ENCODE results near the gene CNGA3. TPM values are rescaled to one million over a fixed set of nuclear protein-coding genes. Genes with fewer than 3 reads are reported as not detected.
A peak's percentile ranks its signal among the peaks of the same experiment; 100 is the strongest.

The CNGA3 gene
- total and polyA plus RNA-seq, 2 of the 4 experiments (the other 2 are of a cell fraction) = under 0.01 TPM; not detected in 1

DNA sequence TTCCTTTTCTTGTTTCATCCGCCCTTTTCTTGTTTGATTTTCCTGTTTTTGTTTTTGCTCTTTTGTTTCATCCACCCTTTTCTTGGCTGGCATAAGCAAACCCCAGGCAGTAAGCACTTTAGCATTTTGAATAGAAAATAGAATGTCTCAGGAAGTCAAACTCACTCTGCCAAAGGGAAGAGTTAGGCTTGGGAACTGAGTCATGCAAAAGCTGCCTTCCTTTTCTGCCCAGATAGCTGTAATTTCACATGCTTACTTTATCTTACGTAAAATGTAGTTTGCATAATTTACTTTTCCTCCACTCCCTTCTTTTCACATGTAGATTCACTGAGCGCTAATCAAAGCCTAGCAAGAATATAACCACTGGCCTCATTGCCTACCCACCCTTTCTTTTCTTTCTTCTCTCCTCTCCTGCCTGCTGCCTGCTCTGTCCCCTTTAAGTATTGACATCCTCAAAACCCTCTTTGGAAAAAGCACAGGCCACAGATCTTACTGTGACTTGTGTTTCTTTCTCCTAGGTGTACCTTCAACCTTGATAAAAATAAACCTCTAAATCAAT lies 48.4 kb downstream of the CNGA3 start:
- no peak overlapping the region for H2AK9ac ChIP-seq (replicated peaks; ENCODE audit: low read depth, low read length, poor library complexity)
- H3K9ac ChIP-seq (ENCODE audit: low read depth, low read length) = no peak overlapping the region
- no peak overlapping the region for H2BK20ac ChIP-seq (ENCODE audit: low read depth, low read length)
- no peaks in the 10 kb centered on the region for H3K4me1 ChIP-seq (ENCODE audit: control insufficient read depth, insufficient read depth, low read length)
- no peak overlapping the region for H3K4me2 ChIP-seq (ENCODE audit: low read depth, low read length)
- H3K18ac ChIP-seq (ENCODE audit: low read depth, low read length) = no peak overlapping the region
- H3K4me3 ChIP-seq (ENCODE audit: insufficient read depth, low read depth, low read length) = no peak overlapping the region
- H2AFZ ChIP-seq (replicated peaks; ENCODE audit: low read length, poor library complexity) = no peak overlapping the region
- H3K23ac ChIP-seq (ENCODE audit: low read depth, low read length) = no peak overlapping the region
- no peaks in the 10 kb centered on the region for H3K79me1 ChIP-seq (ENCODE audit: low read depth in 1 of 2, low read length in 2 of 2)
- H2AK5ac ChIP-seq (ENCODE audit: low read depth, low read length) = no peak overlapping the region
- 64% methylated on average over 1 of the region's 3 CpGs; no CpG with 5 or more reads in 1 of the 2 experiments for WGBS, 2 experiments (ENCODE audit: extremely low coverage in 2 of 2, insufficient read length in 1 of 2)
- ChIA-PET POLR2A (ENCODE audit: unreplicated experiment) (no interaction called here), CTCF (interaction anchor here (1.4 kb wide), 1 partner anchor 10 kb away, joined by 4 read pairs; no protein-coding TSS in a partner anchor)
- no peak overlapping the region for H3K4ac ChIP-seq (ENCODE audit: low read depth, low read length)
- H4K8ac ChIP-seq (ENCODE audit: low read depth in 2 of 2, low read length in 2 of 2) = no peak overlapping the region
- H3K9me3 ChIP-seq (ENCODE audit: control insufficient read depth, insufficient read depth, low read length) = no peaks in the 10 kb centered on the region
- dilution Hi-C loops (cut with HindIII; ENCODE audit: low sequenced_read_pairs, unreplicated experiment) (no loop called here), intact Hi-C loops (cut with micrococcal nuclease) (no loop called here), in situ Hi-C loops (cut with MboI; ENCODE audit: low sequenced_read_pairs) (no loop called here)
- no TSS peak for BruUV-seq (replicated peaks)
- H3K36me3 ChIP-seq (ENCODE audit: control insufficient read depth, insufficient read depth, low read length) = no peaks in the 10 kb centered on the region
- H3K9me1 ChIP-seq (ENCODE audit: insufficient read depth, low read length) = no peaks in the 10 kb centered on the region
- no peak overlapping the region for H2BK5ac ChIP-seq (ENCODE audit: low read depth, low read length, poor library complexity, severe bottlenecking)
- no peak overlapping the region for H3K27ac ChIP-seq (ENCODE audit: insufficient read depth, low read length)
- DNase-seq (peak; percentile 12), ATAC-seq (ENCODE audit: low read depth) (no peak)
- H4K5ac ChIP-seq (ENCODE audit: low read depth, low read length) = no peak overlapping the region
- H3K27me3 ChIP-seq (ENCODE audit: control insufficient read depth, insufficient read depth, low read length) = peaks cover 23% of the 10 kb centered on the region
- TF ChIP-seq CHD1 (IDR thresholded peaks at IDR 0.05; ENCODE audit: low read depth, low read length) = no peak
- TF ChIP-seq RCOR1 (IDR thresholded peaks at IDR 0.05; ENCODE audit: insufficient replicate concordance, low read length) = no peak
- TF ChIP-seq NFE2L2 (IDR thresholded peaks at IDR 0.05; ENCODE audit: low read depth, low read length) = no peak
- no peak for TF ChIP-seq RAD21 (IDR thresholded peaks at IDR 0.05; ENCODE audit: low read length)
- TF ChIP-seq, protein P1, sequence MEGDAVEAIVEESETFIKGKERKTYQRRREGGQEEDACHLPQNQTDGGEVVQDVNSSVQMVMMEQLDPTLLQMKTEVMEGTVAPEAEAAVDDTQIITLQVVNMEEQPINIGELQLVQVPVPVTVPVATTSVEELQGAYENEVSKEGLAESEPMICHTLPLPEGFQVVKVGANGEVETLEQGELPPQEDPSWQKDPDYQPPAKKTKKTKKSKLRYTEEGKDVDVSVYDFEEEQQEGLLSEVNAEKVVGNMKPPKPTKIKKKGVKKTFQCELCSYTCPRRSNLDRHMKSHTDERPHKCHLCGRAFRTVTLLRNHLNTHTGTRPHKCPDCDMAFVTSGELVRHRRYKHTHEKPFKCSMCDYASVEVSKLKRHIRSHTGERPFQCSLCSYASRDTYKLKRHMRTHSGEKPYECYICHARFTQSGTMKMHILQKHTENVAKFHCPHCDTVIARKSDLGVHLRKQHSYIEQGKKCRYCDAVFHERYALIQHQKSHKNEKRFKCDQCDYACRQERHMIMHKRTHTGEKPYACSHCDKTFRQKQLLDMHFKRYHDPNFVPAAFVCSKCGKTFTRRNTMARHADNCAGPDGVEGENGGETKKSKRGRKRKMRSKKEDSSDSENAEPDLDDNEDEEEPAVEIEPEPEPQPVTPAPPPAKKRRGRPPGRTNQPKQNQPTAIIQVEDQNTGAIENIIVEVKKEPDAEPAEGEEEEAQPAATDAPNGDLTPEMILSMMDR (conservative IDR thresholded peaks at IDR 0.05; ENCODE audit: low read depth, low read length) = no peak
- no peak for TF ChIP-seq RFX5 (IDR thresholded peaks at IDR 0.05; ENCODE audit: low read depth, low read length)
- TF ChIP-seq MXI1 (IDR thresholded peaks at IDR 0.05; ENCODE audit: borderline replicate concordance, low read depth, low read length) = no peak
- no peak for TF ChIP-seq BHLHE40 (IDR thresholded peaks at IDR 0.05; ENCODE audit: low read depth, low read length)
- no peak for TF ChIP-seq CEBPB (IDR thresholded peaks at IDR 0.05; ENCODE audit: low read depth, low read length)
- no peak for TF ChIP-seq MAZ (IDR thresholded peaks at IDR 0.05; ENCODE audit: borderline replicate concordance, low read depth, low read length)
- TF ChIP-seq SMC3 (IDR thresholded peaks at IDR 0.05; ENCODE audit: low read depth, low read length) = no peak
- TF ChIP-seq, protein P2, sequence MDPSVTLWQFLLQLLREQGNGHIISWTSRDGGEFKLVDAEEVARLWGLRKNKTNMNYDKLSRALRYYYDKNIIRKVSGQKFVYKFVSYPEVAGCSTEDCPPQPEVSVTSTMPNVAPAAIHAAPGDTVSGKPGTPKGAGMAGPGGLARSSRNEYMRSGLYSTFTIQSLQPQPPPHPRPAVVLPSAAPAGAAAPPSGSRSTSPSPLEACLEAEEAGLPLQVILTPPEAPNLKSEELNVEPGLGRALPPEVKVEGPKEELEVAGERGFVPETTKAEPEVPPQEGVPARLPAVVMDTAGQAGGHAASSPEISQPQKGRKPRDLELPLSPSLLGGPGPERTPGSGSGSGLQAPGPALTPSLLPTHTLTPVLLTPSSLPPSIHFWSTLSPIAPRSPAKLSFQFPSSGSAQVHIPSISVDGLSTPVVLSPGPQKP (IDR thresholded peaks at IDR 0.05; ENCODE audit: borderline replicate concordance, low read depth, low read length) = no peak
- no peak for TF ChIP-seq MAFK (IDR thresholded peaks at IDR 0.05; ENCODE audit: low read depth, low read length)
- TF ChIP-seq POLR2A (IDR thresholded peaks at IDR 0.05; ENCODE audit: low read depth, low read length) = no peak
- TF ChIP-seq FOS (IDR thresholded peaks at IDR 0.05; ENCODE audit: low read depth, low read length) = no peak
- TF ChIP-seq, protein P3, sequence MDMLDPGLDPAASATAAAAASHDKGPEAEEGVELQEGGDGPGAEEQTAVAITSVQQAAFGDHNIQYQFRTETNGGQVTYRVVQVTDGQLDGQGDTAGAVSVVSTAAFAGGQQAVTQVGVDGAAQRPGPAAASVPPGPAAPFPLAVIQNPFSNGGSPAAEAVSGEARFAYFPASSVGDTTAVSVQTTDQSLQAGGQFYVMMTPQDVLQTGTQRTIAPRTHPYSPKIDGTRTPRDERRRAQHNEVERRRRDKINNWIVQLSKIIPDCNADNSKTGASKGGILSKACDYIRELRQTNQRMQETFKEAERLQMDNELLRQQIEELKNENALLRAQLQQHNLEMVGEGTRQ (IDR thresholded peaks at IDR 0.05; ENCODE audit: low read depth, low read length) = no peak
- H4K20me1 ChIP-seq (ENCODE audit: insufficient read depth, low read length) = no peaks in the 10 kb centered on the region
- H4K91ac ChIP-seq (ENCODE audit: insufficient read depth, low read depth, low read length) = no peak overlapping the region
- no peak overlapping the region for H2BK15ac ChIP-seq (ENCODE audit: low read depth, low read length)
- H2BK120ac ChIP-seq (ENCODE audit: low read depth, low read length) = no peak overlapping the region
- no peak overlapping the region for H3K56ac ChIP-seq (ENCODE audit: extremely low read depth, insufficient read depth, low read length)
- H3K14ac ChIP-seq (replicated peaks; ENCODE audit: low read depth, low read length) = no peak overlapping the region

All from IMR-90 (cell line).